ENCODE data around the gene ZNF280D. TPM values are rescaled to one million over a fixed set of nuclear protein-coding genes. Genes with fewer than 3 reads are reported as not detected.

The ZNF280D gene
- total RNA-seq, 1 experiment from 2014 or later: 26.8 TPM

GRCh38 chr15:56754772-56755370 is 21.6 kb upstream of the ZNF280D start:
- Histone ChIP-seq H3K4me1 (replicated peaks; ENCODE audit: insufficient read depth) (no peaks in the 10 kb centered on the region; the same call in 1 of the 2 replicates), H3K27ac (no peak overlapping the region), H3K9me2 (ENCODE audit: insufficient read depth) (no peaks in the 10 kb centered on the region), H4K20me1 (ENCODE audit: insufficient read depth) (no peaks in the 10 kb centered on the region), H3K79me2 (ENCODE audit: low read depth) (no peaks in the 10 kb centered on the region), H3F3A (ENCODE audit: insufficient read depth, low read depth) (no peaks in the 10 kb centered on the region), H3K36me3 (ENCODE audit: low read depth) (no peaks in the 10 kb centered on the region), H3K4me3 (no peak overlapping the region), H3K27me3 (ENCODE audit: insufficient read depth, low read depth) (no peaks in the 10 kb centered on the region), H3K4me2 (no peak overlapping the region), H2AFZ (no peak overlapping the region), H3K9me3 (ENCODE audit: insufficient read depth, low read depth) (no peaks in the 10 kb centered on the region)
- no TSS peak for BruUV-seq (replicated peaks)
- POLR2A ChIA-PET (ENCODE audit: unreplicated experiment): no interaction called here
- DNase-seq: no peak
- TF ChIP-seq EZH2 (IDR thresholded peaks at IDR 0.05; ENCODE audit: low read depth): no peak
- TF ChIP-seq, protein P1, sequence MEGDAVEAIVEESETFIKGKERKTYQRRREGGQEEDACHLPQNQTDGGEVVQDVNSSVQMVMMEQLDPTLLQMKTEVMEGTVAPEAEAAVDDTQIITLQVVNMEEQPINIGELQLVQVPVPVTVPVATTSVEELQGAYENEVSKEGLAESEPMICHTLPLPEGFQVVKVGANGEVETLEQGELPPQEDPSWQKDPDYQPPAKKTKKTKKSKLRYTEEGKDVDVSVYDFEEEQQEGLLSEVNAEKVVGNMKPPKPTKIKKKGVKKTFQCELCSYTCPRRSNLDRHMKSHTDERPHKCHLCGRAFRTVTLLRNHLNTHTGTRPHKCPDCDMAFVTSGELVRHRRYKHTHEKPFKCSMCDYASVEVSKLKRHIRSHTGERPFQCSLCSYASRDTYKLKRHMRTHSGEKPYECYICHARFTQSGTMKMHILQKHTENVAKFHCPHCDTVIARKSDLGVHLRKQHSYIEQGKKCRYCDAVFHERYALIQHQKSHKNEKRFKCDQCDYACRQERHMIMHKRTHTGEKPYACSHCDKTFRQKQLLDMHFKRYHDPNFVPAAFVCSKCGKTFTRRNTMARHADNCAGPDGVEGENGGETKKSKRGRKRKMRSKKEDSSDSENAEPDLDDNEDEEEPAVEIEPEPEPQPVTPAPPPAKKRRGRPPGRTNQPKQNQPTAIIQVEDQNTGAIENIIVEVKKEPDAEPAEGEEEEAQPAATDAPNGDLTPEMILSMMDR (conservative IDR thresholded peaks at IDR 0.05): no peak
- intact Hi-C loops (cut with micrococcal nuclease; ENCODE audit: unreplicated experiment): no loop called here
- CTCF ChIA-PET: no interaction called here

DNA sequence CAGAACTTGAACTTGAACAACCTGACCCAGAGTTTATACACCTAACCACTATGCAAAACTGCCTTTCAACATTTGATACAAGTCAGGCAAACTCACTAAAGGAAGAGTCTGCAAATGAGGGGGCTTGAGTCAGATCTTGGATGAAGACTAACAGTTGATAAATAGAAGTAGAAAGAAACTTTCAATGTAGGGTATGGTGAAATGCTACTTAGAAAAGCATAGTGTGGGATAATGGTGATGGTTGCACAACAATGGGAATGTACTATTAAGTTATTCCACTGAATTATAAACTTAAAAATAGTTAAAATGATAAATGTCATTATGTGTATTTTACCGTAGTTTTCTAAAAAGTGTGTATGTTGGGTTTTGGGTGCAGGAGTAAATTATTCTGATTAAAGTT is 19.7 kb upstream of the ZNF280D start:
- H3K36me3 ChIP-seq (ENCODE audit: low read depth): no peaks in the 10 kb centered on the region

GRCh38 chr15:56749982-56750381 is 16.7 kb upstream of the ZNF280D start:
- intact Hi-C loops (cut with micrococcal nuclease; ENCODE audit: unreplicated experiment): no loop called here
- Histone ChIP-seq H3K4me2 (no peak overlapping the region), H3K36me3 (ENCODE audit: low read depth) (no peaks in the 10 kb centered on the region), H3K4me1 (replicated peaks; ENCODE audit: insufficient read depth) (no peaks in the 10 kb centered on the region), H3F3A (ENCODE audit: insufficient read depth, low read depth) (no peaks in the 10 kb centered on the region), H3K9me3 (ENCODE audit: insufficient read depth, low read depth) (no peaks in the 10 kb centered on the region), H3K4me3 (no peak overlapping the region), H2AFZ (no peak overlapping the region), H3K27me3 (ENCODE audit: insufficient read depth, low read depth) (no peaks in the 10 kb centered on the region), H3K9me2 (ENCODE audit: insufficient read depth) (no peaks in the 10 kb centered on the region), H3K79me2 (ENCODE audit: low read depth) (no peaks in the 10 kb centered on the region), H3K27ac (no peak overlapping the region), H4K20me1 (ENCODE audit: insufficient read depth) (no peaks in the 10 kb centered on the region)
- POLR2A ChIA-PET (ENCODE audit: unreplicated experiment): no interaction called here
- DNase-seq: no peak
- BruUV-seq (replicated peaks): no TSS peak
- CTCF ChIA-PET: no interaction called here
- no peak for TF ChIP-seq EZH2 (IDR thresholded peaks at IDR 0.05; ENCODE audit: low read depth)
- TF ChIP-seq, protein P1 (conservative IDR thresholded peaks at IDR 0.05): no peak

More for the DNA sequence above, 19.7 kb upstream of the ZNF280D start:
- no peak for DNase-seq
- no peaks in the 10 kb centered on the region for H3F3A ChIP-seq (ENCODE audit: insufficient read depth, low read depth)
- H3K9me3 ChIP-seq (ENCODE audit: insufficient read depth, low read depth): no peaks in the 10 kb centered on the region
- H3K4me2 ChIP-seq: no peak overlapping the region
- H3K9me2 ChIP-seq (ENCODE audit: insufficient read depth): no peaks in the 10 kb centered on the region
- H3K4me1 ChIP-seq (replicated peaks; ENCODE audit: insufficient read depth): no peaks in the 10 kb centered on the region
- H4K20me1 ChIP-seq (ENCODE audit: insufficient read depth): no peaks in the 10 kb centered on the region
- intact Hi-C loops (cut with micrococcal nuclease; ENCODE audit: unreplicated experiment): no loop called here
- CTCF ChIA-PET: no interaction called here
- no peak overlapping the region for H3K27ac ChIP-seq
- BruUV-seq (replicated peaks): no TSS peak
- H3K4me3 ChIP-seq: no peak overlapping the region
- H3K79me2 ChIP-seq (ENCODE audit: low read depth): no peaks in the 10 kb centered on the region
- no peaks in the 10 kb centered on the region for H3K27me3 ChIP-seq (ENCODE audit: insufficient read depth, low read depth)
- no peak overlapping the region for H2AFZ ChIP-seq
- no peak for TF ChIP-seq EZH2 (IDR thresholded peaks at IDR 0.05; ENCODE audit: low read depth)
- TF ChIP-seq, protein P1 (conservative IDR thresholded peaks at IDR 0.05): no peak
- POLR2A ChIA-PET (ENCODE audit: unreplicated experiment): no interaction called here
